Mucosa of descending colon (tissue), 3 donors: Measurements from ENCODE around the gene ITGB6. TPM values are rescaled to one million over a fixed set of nuclear protein-coding genes. Genes with fewer than 3 reads are reported as not detected.

Experiments
- ATAC-seq: fragments of 200-7000 bp; cut with Tn5 transposase; one replicate; pipeline ENCODE4 v1.9.1; 2020; ENCODE audit warnings: mild to moderate bottlenecking, moderate library complexity
- DNase-seq, 3 donors: peaks; one replicate each; pipeline ENCODE4 v3.0.0-alpha.2; 2020
- H3K36me3 ChIP-seq: fragments of 200-600 bp; one replicate; pipeline ENCODE4 v1.8.0; 2021; ENCODE audit warnings: low read depth, mild to moderate bottlenecking
- H3K4me1 ChIP-seq: fragments of 200-600 bp; one replicate; pipeline ENCODE4 v1.8.0; 2021; ENCODE audit warnings: low read depth, mild to moderate bottlenecking
- H3K4me3 ChIP-seq: fragments of 200-600 bp; one replicate; pipeline ENCODE4 v1.8.0; 2021; ENCODE audit warnings: mild to moderate bottlenecking
- H3K9me3 ChIP-seq: fragments of 200-600 bp; one replicate; pipeline ENCODE4 v1.8.0; 2021; ENCODE audit warnings: mild to moderate bottlenecking
- CTCF ChIP-seq: fragments of 200-600 bp; IDR thresholded peaks from one replicate; pipeline ENCODE4 v1.8.0; 2022; ENCODE audit warnings: antibody characterized with exemption, mild to moderate bottlenecking
- intact Hi-C, 2 donors: fragments of 100-400 bp; cut with DNase I in 1 of 2; cut with micrococcal nuclease in 1 of 2; formaldehyde crosslinking; loops; one replicate each; pipeline versions ENCODE4 v1.11.0 to v1.11.1; 2022; cut with DNase I, micrococcal nuclease
- total RNA-seq, 3 donors: library from RNA; stranded (reverse); fragmentation: NEBNext Ultra II Directional in 2 of 3; extraction: Animal tissue kit (Norgen Biotek cat#: 25700) in 2 of 3; gene quantifications; one replicate each; pipeline versions ENCODE4 v1.2.1 to v1.2.4, GENCODE V29; 2021 to 2023
- donor health status: DM: no; HTN: no; CAD: no; lungs with moderate emphysema.
- donor health status: DM: no; HTN: no; CAD: no.
- donor health status: DM: no; HTN: yes; CAD: no.

The ITGB6 gene
- total RNA-seq, 3 donors from 2014 or later = 9.0 to 35.7 (median 16.2) TPM

GRCh38 chr2:160108646-160109045 lies 91.4 kb downstream of the ITGB6 start:
- Histone ChIP-seq H3K36me3 (no peaks in the 10 kb centered on the region), H3K9me3 (no peaks in the 10 kb centered on the region), H3K4me1 (no peaks in the 10 kb centered on the region), H3K4me3 (no peak overlapping the region)
- DNase-seq (no peak), ATAC-seq (no peak)
- no peak for TF ChIP-seq CTCF
- intact Hi-C loops = no loop called here

- no peak for ATAC-seq
- no peak overlapping the region for H3K4me3 ChIP-seq
- TF ChIP-seq CTCF = no peak
- no peaks in the 10 kb centered on the region for H3K9me3 ChIP-seq
- intact Hi-C loops = no loop called here
- DNase-seq = no peak
- no peaks in the 10 kb centered on the region for H3K4me1 ChIP-seq
- no peaks in the 10 kb centered on the region for H3K36me3 ChIP-seq
These were observed 94.7 kb downstream of the ITGB6 start for GRCh38 chr2:160105366-160105765.

GRCh38 chr2:160104115-160104514 lies 96.0 kb downstream of the ITGB6 start:
- intact Hi-C loops = no loop called here
- no peak for DNase-seq
- ATAC-seq = no peak

GRCh38 chr2:160097326-160097725 lies 102.7 kb downstream of the ITGB6 start:
- Histone ChIP-seq H3K36me3 (no peaks in the 10 kb centered on the region), H3K4me1 (no peaks in the 10 kb centered on the region), H3K4me3 (no peak overlapping the region), H3K9me3 (peaks cover 10% of the 10 kb centered on the region)
- no peak for TF ChIP-seq CTCF
- intact Hi-C loops = no loop called here
- ATAC-seq = peak; percentile 90
- peak in 1 of 3 donors; percentile 35 for DNase-seq

More at GRCh38 chr2:160104115-160104514, 96.0 kb downstream of the ITGB6 start:
- no peaks in the 10 kb centered on the region for H3K4me1 ChIP-seq
- H3K36me3 ChIP-seq = no peaks in the 10 kb centered on the region
- no peak overlapping the region for H3K4me3 ChIP-seq
- no peaks in the 10 kb centered on the region for H3K9me3 ChIP-seq
- no peak for TF ChIP-seq CTCF

GRCh38 chr2:160096409-160096808 lies 103.7 kb downstream of the ITGB6 start:
- H3K4me1 ChIP-seq = no peaks in the 10 kb centered on the region
- DNase-seq (no peak), ATAC-seq (no peak)
- no peaks in the 10 kb centered on the region for H3K36me3 ChIP-seq
- no peak for TF ChIP-seq CTCF
- H3K9me3 ChIP-seq = peaks cover 13% of the 10 kb centered on the region
- intact Hi-C loops = no loop called here
- no peak overlapping the region for H3K4me3 ChIP-seq

- Histone ChIP-seq H3K36me3 (no peaks in the 10 kb centered on the region), H3K4me1 (no peaks in the 10 kb centered on the region), H3K9me3 (peaks cover 51% of the 10 kb centered on the region), H3K4me3 (no peak overlapping the region)
- intact Hi-C loops = no loop called here
- no peak for TF ChIP-seq CTCF
- ATAC-seq (no peak), DNase-seq (no peak)
These were observed 107.6 kb downstream of the ITGB6 start for GRCh38 chr2:160092445-160092844.
